Sigmoid colon (tissue), 4 donors: Measurements from ENCODE around the gene DNAJC18.

Experiments
- EP300 ChIP-seq, 4 donors: sonication (generic); formaldehyde crosslinking; IDR thresholded peaks; one replicate each; pipeline ENCODE4 v1.6.1; 2017; ENCODE audit warnings: antibody characterized with exemption in 4 of 4
- POLR2A ChIP-seq, 2 donors: fragments of 450-650 bp; IDR thresholded peaks; one replicate each; pipeline ENCODE4 v1.6.1; 2016; ENCODE audit warnings: antibody characterized with exemption in 2 of 2, mild to moderate bottlenecking in 2 of 2, moderate library complexity in 2 of 2
- TF ChIP-seq, protein P1 (sequence below), 4 experiments: fragments of 450-650 bp in 3 of 4; fragments of 200-600 bp in 1 of 4; IDR thresholded peaks; one replicate each; pipeline ENCODE4 v1.5.1; 2016 to 2019; ENCODE audit warnings: antibody characterized with exemption in 4 of 4, mild to moderate bottlenecking in 3 of 4, moderate library complexity in 2 of 4

DNA sequence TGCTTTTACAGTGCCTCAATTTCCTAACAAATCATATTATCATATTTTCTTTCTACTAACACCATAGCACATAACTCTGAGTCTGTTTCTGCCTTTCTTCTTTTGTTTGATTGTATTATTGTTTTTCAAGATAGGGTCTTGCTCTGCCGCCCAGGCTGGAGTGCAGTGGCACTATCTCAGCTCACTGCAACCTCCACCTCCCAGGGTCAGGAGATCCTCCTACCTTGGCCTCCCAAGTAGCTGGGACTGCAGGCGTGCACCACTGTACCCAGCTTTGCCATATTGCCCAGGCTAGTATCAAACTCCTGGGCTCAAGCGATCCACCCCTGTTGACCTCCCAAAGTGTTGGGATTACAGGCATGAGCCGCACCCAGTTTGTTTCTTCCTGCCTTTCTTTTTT lies 78.9 kb downstream of the DNAJC18 start:
- TF ChIP-seq, protein P1, sequence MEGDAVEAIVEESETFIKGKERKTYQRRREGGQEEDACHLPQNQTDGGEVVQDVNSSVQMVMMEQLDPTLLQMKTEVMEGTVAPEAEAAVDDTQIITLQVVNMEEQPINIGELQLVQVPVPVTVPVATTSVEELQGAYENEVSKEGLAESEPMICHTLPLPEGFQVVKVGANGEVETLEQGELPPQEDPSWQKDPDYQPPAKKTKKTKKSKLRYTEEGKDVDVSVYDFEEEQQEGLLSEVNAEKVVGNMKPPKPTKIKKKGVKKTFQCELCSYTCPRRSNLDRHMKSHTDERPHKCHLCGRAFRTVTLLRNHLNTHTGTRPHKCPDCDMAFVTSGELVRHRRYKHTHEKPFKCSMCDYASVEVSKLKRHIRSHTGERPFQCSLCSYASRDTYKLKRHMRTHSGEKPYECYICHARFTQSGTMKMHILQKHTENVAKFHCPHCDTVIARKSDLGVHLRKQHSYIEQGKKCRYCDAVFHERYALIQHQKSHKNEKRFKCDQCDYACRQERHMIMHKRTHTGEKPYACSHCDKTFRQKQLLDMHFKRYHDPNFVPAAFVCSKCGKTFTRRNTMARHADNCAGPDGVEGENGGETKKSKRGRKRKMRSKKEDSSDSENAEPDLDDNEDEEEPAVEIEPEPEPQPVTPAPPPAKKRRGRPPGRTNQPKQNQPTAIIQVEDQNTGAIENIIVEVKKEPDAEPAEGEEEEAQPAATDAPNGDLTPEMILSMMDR (IDR thresholded peaks at IDR 0.05) = no peak
- TF ChIP-seq EP300 (IDR thresholded peaks at IDR 0.05) (no peak), POLR2A (IDR thresholded peaks at IDR 0.05) (no peak)
